ENCODE measurements around the gene FBXL7. TPM values are rescaled to one million over a fixed set of nuclear protein-coding genes. Genes with fewer than 3 reads are reported as not detected.

FBXL7 gene
- polyA plus RNA-seq, 1 donor from 2014 or later, result 0.24 TPM

DNA sequence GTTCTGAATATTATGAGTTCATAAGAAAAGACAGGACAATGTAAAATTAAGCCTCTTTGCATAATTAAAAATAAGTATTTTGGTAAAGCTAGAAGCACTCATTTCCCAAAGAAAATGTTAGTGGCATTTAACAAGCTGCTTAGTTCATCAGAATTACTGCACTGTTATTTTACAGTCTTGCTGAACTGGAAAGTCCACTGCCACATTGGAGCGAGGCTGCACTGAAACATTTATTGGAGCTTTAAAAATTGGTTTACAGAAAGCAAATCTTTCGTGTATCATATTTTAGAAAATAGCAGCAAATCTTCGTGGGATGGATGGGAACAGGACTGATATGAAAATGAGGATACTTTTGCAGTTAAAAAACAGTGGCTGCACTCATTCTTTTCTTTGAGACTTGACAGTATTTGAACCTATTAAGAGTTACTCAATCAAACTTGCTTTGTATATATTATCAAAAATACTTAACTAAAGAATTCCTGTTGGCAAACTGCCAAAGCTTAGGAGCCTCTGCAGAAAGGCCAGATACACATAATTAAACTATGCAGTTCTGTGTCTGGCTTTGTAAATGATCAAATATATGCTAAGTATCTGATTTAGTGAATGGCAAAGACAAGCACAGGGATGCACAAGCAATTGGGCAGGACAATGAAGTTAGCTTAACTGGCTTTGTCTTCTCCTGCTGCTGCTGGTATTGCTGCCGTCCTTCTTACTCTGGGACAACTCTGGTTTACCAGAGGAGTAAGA lies 16.5 kb upstream of the FBXL7 start:
- no peak for TF ChIP-seq MXI1 (conservative IDR thresholded peaks at IDR 0.05; ENCODE audit: poor library complexity, severe bottlenecking)
- no peak for TF ChIP-seq EP300 (conservative IDR thresholded peaks at IDR 0.05; ENCODE audit: poor library complexity, severe bottlenecking)
- no peak for TF ChIP-seq RAD21 (conservative IDR thresholded peaks at IDR 0.05)
- TF ChIP-seq, protein P1, sequence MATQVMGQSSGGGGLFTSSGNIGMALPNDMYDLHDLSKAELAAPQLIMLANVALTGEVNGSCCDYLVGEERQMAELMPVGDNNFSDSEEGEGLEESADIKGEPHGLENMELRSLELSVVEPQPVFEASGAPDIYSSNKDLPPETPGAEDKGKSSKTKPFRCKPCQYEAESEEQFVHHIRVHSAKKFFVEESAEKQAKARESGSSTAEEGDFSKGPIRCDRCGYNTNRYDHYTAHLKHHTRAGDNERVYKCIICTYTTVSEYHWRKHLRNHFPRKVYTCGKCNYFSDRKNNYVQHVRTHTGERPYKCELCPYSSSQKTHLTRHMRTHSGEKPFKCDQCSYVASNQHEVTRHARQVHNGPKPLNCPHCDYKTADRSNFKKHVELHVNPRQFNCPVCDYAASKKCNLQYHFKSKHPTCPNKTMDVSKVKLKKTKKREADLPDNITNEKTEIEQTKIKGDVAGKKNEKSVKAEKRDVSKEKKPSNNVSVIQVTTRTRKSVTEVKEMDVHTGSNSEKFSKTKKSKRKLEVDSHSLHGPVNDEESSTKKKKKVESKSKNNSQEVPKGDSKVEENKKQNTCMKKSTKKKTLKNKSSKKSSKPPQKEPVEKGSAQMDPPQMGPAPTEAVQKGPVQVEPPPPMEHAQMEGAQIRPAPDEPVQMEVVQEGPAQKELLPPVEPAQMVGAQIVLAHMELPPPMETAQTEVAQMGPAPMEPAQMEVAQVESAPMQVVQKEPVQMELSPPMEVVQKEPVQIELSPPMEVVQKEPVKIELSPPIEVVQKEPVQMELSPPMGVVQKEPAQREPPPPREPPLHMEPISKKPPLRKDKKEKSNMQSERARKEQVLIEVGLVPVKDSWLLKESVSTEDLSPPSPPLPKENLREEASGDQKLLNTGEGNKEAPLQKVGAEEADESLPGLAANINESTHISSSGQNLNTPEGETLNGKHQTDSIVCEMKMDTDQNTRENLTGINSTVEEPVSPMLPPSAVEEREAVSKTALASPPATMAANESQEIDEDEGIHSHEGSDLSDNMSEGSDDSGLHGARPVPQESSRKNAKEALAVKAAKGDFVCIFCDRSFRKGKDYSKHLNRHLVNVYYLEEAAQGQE (IDR thresholded peaks at IDR 0.05; ENCODE audit: borderline replicate concordance), result no peak
- TF ChIP-seq, protein P2, sequence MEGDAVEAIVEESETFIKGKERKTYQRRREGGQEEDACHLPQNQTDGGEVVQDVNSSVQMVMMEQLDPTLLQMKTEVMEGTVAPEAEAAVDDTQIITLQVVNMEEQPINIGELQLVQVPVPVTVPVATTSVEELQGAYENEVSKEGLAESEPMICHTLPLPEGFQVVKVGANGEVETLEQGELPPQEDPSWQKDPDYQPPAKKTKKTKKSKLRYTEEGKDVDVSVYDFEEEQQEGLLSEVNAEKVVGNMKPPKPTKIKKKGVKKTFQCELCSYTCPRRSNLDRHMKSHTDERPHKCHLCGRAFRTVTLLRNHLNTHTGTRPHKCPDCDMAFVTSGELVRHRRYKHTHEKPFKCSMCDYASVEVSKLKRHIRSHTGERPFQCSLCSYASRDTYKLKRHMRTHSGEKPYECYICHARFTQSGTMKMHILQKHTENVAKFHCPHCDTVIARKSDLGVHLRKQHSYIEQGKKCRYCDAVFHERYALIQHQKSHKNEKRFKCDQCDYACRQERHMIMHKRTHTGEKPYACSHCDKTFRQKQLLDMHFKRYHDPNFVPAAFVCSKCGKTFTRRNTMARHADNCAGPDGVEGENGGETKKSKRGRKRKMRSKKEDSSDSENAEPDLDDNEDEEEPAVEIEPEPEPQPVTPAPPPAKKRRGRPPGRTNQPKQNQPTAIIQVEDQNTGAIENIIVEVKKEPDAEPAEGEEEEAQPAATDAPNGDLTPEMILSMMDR (IDR thresholded peaks at IDR 0.05; ENCODE audit: poor library complexity, severe bottlenecking), result no peak
- no peak for TF ChIP-seq TAF1 (IDR thresholded peaks at IDR 0.05; ENCODE audit: low read depth)
- no peak for TF ChIP-seq EZH2 (IDR thresholded peaks at IDR 0.05; ENCODE audit: borderline replicate concordance, insufficient read depth, low read length, poor library complexity, severe bottlenecking)
- TF ChIP-seq SMC3 (conservative IDR thresholded peaks at IDR 0.05; ENCODE audit: poor library complexity), result no peak
- no peak for TF ChIP-seq POLR2AphosphoS5 (IDR thresholded peaks at IDR 0.05)

DNA sequence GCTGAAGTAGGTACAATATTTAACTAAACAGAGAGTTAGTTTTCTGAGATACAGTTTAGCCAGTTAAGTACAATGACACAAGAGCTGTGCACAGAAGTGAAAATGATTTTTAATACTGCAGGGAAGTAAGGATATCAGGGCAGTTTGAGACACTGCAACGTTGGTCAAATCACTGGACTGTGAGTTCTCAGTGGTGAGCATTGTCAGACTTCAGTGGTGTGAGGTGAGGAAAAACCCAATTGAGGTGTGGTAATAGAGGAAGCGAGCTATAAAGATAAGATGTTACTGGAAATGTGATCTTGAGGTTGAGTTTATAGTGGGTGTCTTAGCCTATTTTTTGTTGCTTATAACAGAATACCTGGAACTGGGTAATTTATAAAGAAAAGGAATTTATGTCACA lies 12.8 kb upstream of the FBXL7 start:
- Histone ChIP-seq H3K27me3 (ENCODE audit: insufficient read depth, low read depth, low read length) (no peaks in the 10 kb centered on the region), H3F3A (ENCODE audit: insufficient read depth, low read length, poor library complexity, severe bottlenecking) (no peaks in the 10 kb centered on the region), H3K9me2 (ENCODE audit: insufficient read depth, low read length) (no peaks in the 10 kb centered on the region), H2AFZ (ENCODE audit: low read depth, low read length) (no peak overlapping the region), H3K4me2 (ENCODE audit: low read length) (no peak overlapping the region), H3K4me3 (ENCODE audit: low read length) (no peak overlapping the region), H3K36me3 (ENCODE audit: insufficient read depth, low read length) (no peaks in the 10 kb centered on the region), H3K9me3 (ENCODE audit: low read length) (no peaks in the 10 kb centered on the region), H3K9ac (ENCODE audit: low read length) (no peak overlapping the region), H3K27ac (ENCODE audit: low read length) (no peak overlapping the region), H3K79me2 (replicated peaks; ENCODE audit: insufficient read depth, low read length) (no peaks in the 10 kb centered on the region), H4K20me1 (ENCODE audit: insufficient read depth) (no peaks in the 10 kb centered on the region)
- no peak for TF ChIP-seq EZH2 (IDR thresholded peaks at IDR 0.05; ENCODE audit: borderline replicate concordance, insufficient read depth, low read length, poor library complexity, severe bottlenecking)
- TF ChIP-seq, protein P2 (IDR thresholded peaks at IDR 0.05; ENCODE audit: poor library complexity, severe bottlenecking), result no peak
- no peak for TF ChIP-seq SMC3 (conservative IDR thresholded peaks at IDR 0.05; ENCODE audit: poor library complexity)
- TF ChIP-seq POLR2AphosphoS5 (IDR thresholded peaks at IDR 0.05), result no peak
- no peak for TF ChIP-seq RAD21 (conservative IDR thresholded peaks at IDR 0.05)
- TF ChIP-seq TAF1 (IDR thresholded peaks at IDR 0.05; ENCODE audit: low read depth), result no peak
- TF ChIP-seq, protein P1 (IDR thresholded peaks at IDR 0.05; ENCODE audit: borderline replicate concordance), result no peak
- TF ChIP-seq MXI1 (conservative IDR thresholded peaks at IDR 0.05; ENCODE audit: poor library complexity, severe bottlenecking), result no peak
- TF ChIP-seq EP300 (conservative IDR thresholded peaks at IDR 0.05; ENCODE audit: poor library complexity, severe bottlenecking), result no peak

More for the DNA sequence above, 16.5 kb upstream of the FBXL7 start:
- no peaks in the 10 kb centered on the region for H3K9me3 ChIP-seq (ENCODE audit: low read length)
- H3K36me3 ChIP-seq (ENCODE audit: insufficient read depth, low read length), result no peaks in the 10 kb centered on the region
- no peaks in the 10 kb centered on the region for H3K27me3 ChIP-seq (ENCODE audit: insufficient read depth, low read depth, low read length)
- H3K4me3 ChIP-seq (ENCODE audit: low read length), result no peak overlapping the region
- H3K27ac ChIP-seq (ENCODE audit: low read length), result no peak overlapping the region
- no peaks in the 10 kb centered on the region for H3K79me2 ChIP-seq (replicated peaks; ENCODE audit: insufficient read depth, low read length)
- no peak overlapping the region for H3K9ac ChIP-seq (ENCODE audit: low read length)
- no peak overlapping the region for H3K4me2 ChIP-seq (ENCODE audit: low read length)
- H3F3A ChIP-seq (ENCODE audit: insufficient read depth, low read length, poor library complexity, severe bottlenecking), result no peaks in the 10 kb centered on the region
- no peaks in the 10 kb centered on the region for H4K20me1 ChIP-seq (ENCODE audit: insufficient read depth)
- no peak overlapping the region for H2AFZ ChIP-seq (ENCODE audit: low read depth, low read length)
- H3K9me2 ChIP-seq (ENCODE audit: insufficient read depth, low read length), result no peaks in the 10 kb centered on the region
